Stimulated activated CD8-positive, alpha-beta memory T cell treated with anti-CD3 and anti-CD28 coated beads, Interleukin-15, amount 100 ng/mL, for 24 hours (primary cell): ENCODE measurements around the gene LCN12.

Experiments used
- DNase-seq: peaks from one replicate; pipeline ENCODE4 v3.0.0-alpha.2; 2020; ENCODE audit warnings: low read depth

Gene LCN12, protein sequence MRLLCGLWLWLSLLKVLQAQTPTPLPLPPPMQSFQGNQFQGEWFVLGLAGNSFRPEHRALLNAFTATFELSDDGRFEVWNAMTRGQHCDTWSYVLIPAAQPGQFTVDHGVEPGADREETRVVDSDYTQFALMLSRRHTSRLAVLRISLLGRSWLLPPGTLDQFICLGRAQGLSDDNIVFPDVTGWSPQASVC

DNA sequence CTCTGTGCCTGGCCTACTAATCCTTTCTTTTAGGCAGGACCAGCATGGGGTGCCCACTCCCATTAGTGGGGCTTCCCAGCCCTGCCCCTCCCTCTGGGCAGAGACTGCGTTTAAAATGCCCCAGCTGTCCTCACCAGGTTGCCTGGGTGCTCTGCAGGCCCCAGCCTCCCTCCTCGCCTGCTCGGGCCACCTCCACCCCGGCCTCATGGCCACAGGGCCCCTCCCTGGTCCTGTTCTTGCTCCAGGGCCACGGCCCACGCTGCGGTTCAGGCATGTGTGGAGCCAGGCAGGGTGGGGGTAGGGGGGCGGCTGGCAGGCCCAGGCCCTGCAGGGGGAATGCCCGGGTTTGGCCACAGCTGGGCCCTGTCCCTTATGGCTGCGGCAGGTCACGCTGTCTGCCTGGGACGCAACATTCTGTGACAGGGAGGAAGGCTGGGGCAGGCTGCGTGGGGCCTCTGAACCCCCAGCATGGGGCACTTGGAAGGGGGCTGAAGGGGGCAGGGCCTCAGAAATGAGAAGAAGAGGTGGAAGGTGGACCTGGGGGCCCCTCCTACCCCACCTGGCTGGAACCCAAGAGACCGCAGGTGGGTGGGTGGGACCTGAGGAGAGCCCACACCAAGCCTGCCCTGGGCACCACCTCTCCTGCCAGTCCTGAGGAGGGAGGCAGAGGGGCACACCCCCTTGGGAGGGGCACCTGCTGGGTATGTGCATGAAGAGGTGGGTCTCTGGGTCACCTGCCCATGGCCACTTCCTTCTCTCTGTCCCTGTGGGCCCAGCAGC lies at the start of gene LCN12:
Gene LCN12 (plus strand): TSS at position 733 of the 780 bp plus-strand sequence. CDS start 55 bp downstream, outside the sequence.
- DNase-seq, result no peak

DNA sequence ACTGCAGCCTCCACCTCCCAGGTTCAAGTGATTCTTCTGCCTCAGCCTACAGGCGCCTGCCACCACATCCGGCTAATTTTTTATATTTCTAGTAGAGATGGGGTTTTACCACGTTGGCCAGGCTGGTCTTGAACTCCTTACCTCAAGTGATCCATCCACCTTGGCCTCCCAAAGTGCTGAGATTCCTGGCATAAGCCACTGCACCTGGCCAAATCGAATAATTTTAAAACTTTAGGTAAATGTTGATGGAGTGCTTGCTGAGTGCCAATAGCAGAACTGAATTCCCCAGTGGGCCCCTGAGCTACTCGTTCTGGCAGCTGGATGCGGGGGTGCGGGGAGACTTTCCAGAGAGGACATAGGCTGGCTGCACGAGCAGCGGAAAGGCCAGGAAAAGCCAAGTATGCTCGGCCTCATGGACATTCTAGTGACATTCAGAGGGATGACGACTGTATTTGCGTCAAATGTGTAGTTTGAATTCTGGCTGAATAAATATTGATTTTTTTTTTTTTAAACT lies 49.0 kb upstream of the LCN12 start:
- no peak for DNase-seq

DNA sequence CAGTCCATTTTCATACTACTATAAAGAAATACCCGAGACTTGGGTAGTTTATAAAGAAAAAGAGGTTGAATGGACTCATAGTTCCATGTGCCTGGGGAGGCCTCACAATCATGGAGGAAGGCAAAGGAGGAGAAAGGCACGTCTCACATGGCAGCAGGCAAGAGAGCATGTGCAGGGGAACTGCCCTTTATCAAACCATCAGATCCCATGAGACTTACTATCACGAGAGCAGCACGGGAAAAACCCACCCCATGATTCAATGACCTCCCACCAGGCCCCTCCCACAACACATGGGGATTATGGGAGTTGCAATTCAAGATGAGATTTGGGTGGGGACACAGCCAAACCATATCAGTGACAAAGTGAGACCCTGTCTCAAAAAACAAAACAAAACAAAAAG lies 45.8 kb upstream of the LCN12 start:
- no peak for DNase-seq

DNA sequence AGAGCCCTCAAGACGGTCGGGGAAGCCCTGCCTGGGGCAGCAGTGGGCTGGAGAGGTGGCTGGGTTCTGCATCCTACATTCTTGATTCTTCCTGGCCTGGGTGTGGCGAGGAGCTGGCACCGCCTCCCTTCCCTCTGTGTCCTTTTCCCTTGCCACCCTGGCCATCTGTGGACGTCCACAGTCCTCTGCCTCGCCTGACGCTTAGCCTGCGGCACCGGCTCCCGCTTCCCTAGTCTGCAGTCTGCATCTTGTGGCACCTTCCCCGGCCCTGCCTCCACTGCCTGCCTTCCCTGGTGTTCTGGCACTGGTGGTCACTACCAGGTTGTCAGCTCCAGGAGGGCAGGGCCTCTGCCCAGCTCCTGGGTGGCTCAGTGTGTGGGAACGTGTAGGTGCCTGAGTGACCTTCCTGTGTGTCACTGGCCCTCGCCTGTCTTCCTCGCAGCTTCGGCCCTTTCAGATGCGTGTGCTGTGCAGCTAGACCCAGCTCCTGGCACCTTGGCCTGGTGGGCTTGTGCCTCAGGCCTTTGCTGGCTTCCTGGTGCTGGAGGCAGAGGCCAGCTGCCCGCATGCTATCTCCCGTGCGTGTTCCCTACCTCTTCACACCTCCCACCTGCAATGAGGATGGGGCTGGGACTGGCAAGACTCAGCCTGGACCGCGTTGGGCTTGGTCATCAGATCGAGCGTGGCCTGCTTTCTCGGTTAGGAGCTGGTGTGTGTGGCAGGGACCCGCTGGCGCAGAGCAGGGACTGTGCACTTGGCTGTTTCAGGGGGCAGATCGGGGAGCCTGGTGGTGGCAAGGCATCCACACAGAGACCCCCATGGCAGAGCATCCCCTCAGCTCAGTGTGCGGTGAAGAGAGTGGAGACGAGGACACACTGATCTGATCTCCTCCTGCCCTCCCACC lies 44.8 kb upstream of the LCN12 start:
- no peak for DNase-seq

DNA sequence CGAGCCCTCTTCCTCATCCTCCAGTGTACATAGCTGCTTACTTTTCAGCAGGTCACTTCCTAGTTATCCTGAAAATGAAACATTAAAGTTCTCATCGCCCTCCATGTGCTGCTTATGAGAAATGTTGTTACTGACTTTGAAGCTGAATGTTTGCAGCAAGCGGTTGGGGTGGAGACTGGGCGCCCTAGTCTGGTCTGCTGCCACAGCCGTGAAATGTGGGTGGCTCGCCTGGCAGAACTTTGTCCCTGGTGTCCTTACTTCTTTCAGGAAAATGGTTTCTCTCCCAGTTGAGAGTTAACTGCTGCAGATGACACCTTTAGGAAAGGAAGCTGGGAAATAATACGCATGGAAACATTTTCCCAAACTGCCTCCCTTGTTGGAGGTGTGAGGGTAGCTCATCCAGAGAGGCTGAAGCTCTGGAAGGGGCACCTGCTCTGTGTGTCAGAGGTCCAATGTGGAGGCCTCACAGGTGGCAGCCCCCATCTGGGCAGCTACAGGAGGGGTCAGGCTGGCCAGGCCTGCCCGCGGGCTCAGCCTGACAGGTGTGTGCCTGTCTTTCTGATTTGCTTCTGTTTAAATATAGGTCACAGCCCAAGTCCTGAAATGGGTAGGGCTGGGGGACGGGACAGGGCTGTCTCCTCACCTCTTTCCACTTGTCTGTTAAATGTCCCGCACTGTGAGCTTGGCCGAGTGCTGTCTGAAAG lies 41.7 kb upstream of the LCN12 start:
- no peak for DNase-seq

DNA sequence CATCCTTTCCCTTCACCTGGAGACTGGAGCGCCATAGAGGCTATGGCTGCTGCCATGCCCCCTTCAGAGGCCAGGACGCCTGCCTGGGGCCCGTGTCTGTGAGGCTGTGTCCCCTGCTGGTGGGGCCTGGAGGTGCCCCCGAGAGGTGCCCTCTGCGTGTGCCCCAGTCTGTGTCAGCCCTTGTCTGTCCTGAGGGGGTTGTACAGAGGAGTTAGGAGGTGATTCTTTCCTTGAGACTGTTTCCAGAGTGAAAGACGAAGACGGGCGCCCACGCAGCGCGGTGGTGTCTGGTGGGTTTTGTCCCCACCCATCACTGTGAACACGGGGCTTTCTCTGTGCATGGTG lies 41.2 kb upstream of the LCN12 start:
- DNase-seq, result no peak

DNA sequence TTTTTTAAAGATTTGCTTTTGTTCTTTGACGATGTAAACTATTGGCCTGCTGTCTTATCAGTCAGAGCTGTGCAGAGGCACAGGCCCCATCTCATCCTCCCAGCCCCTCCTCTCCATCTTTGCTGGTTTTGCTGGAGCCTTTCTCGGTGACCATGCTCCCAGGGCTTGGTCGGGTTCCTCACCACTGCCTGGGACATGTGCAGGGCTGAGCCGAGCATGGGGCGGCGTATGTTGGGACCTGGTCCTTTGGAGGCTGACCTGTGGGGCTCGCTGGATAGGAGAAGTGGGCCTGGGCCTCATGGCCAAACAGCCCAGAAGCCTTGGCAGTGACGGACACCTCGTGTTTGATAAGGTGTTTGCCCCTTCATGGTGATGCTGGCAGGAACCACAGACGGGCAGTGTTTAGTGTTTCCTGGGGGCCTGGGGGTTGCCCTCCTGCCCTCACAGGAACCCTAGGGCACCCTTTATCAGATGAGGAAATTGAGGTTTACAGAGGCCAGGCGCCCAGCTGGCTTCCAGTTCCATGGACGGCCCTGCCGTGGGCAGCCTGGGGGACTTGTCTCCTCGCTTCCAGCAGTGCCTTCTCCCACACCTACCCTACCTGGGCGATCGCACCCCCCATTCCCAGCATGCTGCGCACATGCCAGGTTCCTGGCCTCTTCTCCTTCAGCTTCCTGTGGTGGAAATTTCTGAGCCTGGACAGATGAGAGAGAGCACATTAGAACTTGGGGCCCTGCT lies 38.2 kb upstream of the LCN12 start:
- no peak for DNase-seq

DNA sequence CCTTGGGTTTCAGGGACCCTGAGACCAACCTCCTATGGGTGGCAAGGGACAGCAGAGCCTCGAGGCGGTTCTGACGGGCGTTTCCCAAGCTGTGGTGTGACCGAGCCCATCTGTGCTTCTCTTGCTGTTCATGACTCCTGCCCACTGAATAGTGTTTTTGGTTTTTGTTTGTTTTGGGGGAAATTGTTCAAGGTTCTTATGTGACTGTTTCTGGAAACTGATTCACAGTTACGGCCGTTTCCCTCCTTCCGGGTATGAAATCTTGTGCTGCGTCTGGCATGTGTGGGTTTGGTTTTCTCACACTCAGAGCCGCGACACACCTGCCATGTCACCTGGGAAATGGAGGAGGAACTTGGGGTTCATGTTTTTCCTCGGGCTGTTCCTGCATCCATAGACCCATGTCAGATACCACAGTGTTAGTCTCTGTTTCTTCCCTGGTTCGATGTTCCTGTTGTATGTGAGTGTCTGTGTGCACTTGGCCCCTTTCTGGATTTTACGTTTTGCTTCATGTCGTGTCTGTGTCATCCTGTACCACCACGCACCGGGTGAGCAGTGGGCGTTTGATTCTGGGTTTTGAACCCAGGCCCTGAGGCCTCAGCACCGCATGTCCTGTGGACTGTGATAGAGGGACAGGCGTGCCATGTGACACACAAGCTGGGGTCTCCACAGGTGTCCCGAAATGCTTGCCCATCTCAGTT lies 36.3 kb upstream of the LCN12 start:
- no peak for DNase-seq

DNA sequence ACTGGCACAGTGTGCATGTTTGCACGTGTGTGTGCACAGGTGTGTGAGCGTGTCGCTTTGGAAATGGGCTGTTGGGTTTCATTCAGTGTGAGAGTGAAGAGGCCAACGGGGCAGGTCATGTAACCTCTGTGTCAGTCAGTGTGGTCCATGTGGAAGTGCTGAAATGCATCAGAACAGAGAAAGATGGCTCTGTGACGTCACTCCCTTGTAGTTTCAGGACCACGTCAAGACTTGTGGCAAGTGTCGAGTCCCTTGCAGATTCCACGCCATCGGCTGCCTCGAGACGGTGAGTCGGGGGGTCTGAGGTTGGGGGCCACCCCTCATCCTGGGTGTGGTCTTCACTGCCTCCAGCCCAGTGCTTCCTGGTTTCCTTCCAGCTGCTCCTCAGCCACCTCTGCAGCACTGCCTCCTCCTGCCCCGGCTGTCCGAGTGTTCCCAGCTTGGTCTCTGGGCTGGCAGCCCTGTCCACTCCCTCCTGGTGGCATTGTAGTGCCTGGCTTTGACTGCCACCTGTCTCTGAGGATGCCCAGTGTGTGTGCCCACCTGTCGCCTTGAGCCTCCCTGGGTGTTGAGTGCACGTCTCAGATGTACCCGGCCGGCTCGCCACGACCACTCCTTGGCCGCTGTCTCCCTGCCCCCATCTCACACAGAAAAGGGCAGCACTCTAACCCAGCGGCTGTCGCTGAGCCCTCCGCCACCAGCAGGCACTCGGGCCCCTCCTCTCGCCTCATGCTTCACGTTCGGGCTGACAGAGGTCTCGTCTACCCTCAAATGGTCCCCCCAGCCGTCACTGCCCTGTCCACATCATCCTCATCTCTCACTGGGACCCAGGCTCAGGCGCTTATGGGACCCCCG lies 35.5 kb upstream of the LCN12 start:
- DNase-seq, result no peak

DNA sequence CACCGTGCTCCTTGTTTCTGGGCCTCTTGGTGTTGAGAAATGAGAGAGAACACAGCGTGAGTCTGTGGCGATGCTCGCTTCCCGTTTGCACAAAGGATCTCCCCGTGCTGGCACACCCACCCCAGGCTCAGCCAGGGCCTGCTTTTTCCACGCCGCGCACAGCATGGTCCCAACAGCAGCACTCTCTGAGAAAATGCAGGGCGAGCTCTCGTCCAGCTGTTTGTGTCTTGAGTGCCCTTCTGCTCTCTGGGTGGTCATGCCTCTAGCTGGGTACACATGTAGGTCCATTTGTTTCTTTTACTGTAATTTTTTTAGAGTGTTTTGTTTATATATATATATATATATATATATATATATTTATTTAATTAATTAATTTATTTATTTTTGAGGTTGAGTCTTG lies 34.2 kb upstream of the LCN12 start:
- DNase-seq, result no peak

DNA sequence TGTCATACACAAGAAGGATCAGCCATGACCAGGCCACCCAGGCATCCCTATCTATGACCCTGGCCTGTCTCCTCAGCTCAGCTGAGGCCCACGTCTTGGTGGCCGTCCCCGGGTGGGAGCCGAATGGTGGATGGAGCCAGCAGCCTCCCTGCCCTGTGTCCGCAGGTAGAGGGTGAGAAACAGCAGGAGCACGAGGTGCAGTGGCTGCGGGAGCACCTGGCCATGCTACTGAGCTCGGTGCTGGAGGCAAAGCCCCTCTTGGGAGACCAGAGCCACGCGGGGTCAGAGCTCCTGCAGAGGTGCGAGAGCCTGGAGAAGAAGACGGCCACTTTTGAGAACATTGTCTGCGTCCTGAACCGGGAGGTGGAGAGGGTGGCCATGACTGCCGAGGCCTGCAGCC lies 32.0 kb upstream of the LCN12 start:
- DNase-seq, result no peak

DNA sequence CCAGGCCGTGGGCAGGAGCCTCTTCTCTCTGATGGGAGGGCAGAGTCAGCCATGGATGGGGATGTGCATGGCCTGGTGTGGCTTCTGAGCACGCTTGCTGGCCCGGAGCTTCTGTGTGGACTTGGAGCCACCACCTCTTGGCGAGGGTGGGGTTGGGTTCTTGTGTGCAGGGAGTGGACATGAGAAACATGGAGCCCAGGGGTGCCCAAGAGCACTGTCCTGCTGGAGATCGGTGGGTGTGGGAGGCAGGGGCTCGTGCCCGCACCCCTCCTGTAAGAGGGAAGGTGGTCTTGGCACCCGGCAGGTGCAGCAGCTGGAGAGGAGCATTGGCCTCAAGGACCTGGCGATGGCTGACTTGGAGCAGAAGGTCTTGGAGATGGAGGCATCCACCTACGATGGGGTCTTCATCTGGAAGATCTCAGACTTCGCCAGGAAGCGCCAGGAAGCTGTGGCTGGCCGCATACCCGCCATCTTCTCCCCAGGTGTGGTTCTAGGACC lies 31.3 kb upstream of the LCN12 start:
- DNase-seq, result no peak

DNA sequence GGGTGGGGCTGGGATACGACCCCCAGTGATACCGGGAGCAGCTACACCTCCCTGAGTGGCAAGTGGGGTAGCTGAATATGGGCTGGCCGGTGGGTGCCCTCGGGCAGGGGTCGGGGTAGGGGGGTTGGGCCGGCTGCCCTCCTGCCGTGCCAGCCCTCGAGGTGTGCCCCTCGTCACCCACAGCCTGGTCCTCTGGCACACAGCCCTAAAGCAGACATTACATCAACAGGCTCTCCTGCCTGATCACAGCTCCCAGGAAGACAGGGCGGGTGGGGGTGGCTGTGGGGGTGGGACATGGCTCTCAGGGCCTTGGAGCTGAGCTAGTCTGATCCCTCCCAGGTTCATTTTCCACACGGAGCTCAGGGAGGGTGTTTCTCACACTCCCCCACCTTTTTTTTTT lies 30.8 kb upstream of the LCN12 start:
- DNase-seq, result no peak

DNA sequence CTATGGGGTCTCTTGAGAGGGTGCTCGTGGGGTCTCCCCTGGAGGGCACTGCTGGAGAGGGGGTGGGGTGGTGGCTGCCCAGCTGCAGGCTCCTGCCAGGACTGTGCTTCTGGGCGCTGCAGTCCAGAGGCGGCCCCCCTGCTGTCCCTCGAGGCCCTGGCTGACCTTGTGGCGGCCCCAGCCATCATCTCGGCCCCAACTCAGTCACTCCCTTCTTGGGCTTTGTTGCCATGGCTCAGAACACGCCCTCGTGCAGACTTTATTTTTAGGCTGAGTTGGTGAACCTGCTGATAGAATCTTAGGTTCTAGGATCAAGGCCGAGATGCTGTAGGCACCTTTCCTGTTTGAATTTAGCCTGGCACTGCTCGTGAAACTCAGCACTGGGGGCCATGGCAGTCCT lies 30.4 kb upstream of the LCN12 start:
- no peak for DNase-seq

DNA sequence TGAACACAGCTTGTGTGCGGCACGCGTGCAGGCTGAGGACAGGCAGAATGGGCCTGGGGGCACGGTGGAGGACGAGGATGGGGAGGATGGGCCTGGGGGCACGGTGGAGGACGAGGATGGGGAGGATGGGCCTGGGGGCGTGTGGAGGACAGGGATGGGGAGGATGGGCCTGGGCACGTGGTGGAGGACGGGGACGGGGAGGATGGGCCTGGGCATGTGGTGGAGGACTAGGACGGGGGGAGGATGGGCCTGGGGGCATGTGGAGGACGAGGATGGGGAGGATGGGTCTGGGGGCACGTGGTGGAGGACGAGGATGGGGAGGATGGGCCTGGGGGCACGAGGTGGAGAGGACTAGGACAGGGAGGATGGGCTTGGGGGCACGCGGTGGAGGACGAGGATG lies 29.5 kb upstream of the LCN12 start:
- DNase-seq, result no peak

DNA sequence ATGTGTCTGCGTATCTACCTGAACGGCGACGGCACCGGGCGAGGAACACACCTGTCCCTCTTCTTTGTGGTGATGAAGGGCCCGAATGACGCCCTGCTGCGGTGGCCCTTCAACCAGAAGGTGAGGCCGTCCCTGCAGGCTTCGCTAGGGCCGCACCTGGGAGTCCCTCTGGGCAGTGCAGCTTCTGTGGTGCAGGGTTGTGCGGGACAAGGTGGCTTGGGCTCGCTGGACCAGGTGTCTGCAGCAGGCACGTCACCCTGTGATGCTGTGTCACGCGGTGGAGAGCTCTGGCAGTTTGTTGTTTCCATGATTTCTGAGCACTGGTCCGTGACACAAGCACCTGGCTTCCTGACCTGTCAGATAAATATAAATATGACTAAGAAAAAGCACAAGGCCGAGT lies 28.2 kb upstream of the LCN12 start:
- DNase-seq, result no peak

DNA sequence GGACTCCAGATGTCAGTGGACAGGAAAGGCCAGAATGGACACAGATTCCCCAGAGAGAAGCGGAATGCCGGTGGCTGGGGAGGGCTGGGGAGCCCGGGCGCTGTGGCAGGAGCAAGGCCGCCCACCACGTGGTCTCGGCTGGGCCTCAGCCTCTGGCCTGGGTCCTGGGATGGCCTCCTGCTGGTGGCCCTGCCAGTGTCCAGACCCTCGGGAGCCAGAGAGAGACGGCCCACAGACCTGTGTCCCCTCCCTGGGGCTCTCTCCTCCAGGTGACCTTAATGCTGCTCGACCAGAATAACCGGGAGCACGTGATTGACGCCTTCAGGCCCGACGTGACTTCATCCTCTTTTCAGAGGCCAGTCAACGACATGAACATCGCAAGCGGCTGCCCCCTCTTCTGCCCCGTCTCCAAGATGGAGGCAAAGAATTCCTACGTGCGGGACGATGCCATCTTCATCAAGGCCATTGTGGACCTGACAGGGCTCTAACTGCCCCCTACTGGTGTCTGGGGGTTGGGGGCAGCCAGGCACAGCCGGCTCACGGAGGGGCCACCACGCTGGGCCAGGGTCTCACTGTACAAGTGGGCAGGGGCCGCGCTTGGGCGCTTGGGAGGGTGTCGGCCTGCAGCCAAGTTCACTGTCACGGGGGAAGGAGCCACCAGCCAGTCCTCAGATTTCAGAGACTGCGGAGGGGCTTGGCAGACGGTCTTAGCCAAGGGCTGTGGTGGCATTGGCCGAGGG lies 26.5 kb upstream of the LCN12 start:
- no peak for DNase-seq

DNA sequence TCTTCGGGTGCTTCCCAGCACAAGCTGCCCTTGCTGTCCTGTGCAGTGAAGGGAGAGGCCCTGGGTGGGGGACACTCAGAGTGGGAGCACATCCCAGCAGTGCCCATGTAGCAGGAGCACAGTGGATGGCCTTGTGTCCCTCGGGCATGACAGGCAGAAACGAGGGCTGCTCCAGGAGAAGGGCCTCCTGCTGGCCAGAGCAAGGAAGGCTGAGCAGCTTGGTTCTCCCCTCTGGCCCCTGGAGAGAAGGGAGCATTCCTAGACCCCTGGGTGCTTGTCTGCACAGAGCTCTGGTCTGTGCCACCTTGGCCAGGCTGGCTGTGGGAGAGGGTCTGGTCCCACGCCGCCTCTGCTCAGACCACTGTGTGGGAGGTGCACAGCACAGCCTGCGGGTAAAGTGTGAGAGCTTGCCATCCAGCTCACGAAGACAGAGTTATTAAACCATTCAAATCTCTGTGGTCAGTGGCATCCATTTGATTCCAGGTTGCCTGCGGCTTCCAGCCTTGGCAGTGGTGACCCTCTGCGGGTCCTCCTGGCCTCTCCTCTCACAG lies 25.8 kb upstream of the LCN12 start:
- DNase-seq, result no peak

DNA sequence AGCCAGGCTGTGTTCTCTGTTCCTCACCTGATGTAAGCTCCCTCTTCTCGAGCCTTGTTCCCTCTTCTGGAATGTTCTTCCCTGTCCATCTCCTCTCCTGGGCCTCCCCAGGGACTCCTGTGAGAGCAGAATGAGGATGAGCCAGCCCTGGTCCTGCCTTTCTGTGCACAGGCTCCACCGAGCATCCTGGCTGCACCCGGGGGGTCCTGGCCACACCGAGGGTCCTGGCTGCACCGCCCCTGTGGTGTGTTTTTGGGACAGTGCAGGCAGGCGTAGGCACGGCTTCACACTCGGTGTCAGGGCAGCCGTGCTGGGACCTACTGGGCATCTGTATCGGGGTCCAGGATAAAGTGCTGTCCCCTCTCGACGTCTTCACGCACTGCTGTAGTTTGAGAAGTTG lies 25.3 kb upstream of the LCN12 start:
- no peak for DNase-seq
